Urinary bladder (tissue), 4 donors: ENCODE data around the gene CEACAM1. TPM values are rescaled to one million over a fixed set of nuclear protein-coding genes. Genes with fewer than 3 reads are reported as not detected.
"Not testable (repeated sequence)": the region's sequence is repeated elsewhere in the genome, so short reads cannot be mapped to it uniquely, and the experiment has no call there.

Experiments
- DNase-seq: peaks from one replicate; pipeline ENCODE4 v3.0.0-alpha.2; 2015; ENCODE audit errors: extremely low spot score
- H3K27ac ChIP-seq: one replicate; pipeline ENCODE4 v1.5.1; 2013; ENCODE audit warnings: low read depth, mild to moderate bottlenecking, moderate library complexity
- H3K36me3 ChIP-seq: one replicate; pipeline ENCODE4 v1.6.1; 2013; ENCODE audit warnings: mild to moderate bottlenecking, moderate library complexity; ENCODE audit not compliant: insufficient read depth
- H3K4me1 ChIP-seq: one replicate; pipeline ENCODE4 v1.6.1; 2013; ENCODE audit warnings: mild to moderate bottlenecking, moderate library complexity; ENCODE audit not compliant: insufficient read depth
- H3K4me3 ChIP-seq: one replicate; pipeline ENCODE4 v1.5.1; 2013; ENCODE audit warnings: low read depth, low read length
- WGBS: extraction: QIAGEN DNeasy Blood & Tissue Kit; methylation state at CpG from one replicate; pipeline ENCODE4 v1.1.7; 2013; 5-methylcytosine and 5-hydroxymethylcytosine counted together
- polyA plus RNA-seq: library from polyadenylated mRNA; stranded (reverse); fragments of 200-250 nt; gene quantifications from one replicate; pipeline ENCODE4 v1.2.3, GENCODE V29; 2013
- total RNA-seq: library from RNA; depleted of rRNA; stranded (reverse); fragments of >200 nt; gene quantifications from one replicate; pipeline ENCODE4 v1.2.3, GENCODE V29; 2014
- donor health status: healthy with polysubstance abuse.
- donor health status: healthy.

CEACAM1 gene
- total and polyA plus RNA-seq, 2 donors: 4.7 to 6.2 TPM

- 87% methylated on average over 10 of the region's 10 CpGs for WGBS
- no peak for DNase-seq
- Histone ChIP-seq H3K36me3 (no peaks in the 10 kb centered on the region), H3K27ac (no peak overlapping the region), H3K4me3 (no peak overlapping the region), H3K4me1 (no peaks in the 10 kb centered on the region)
These were observed 15.5 kb downstream of the CEACAM1 start for GRCh38 chr19:42512743-42513304.

- Histone ChIP-seq H3K4me3 (no peak overlapping the region), H3K27ac (no peak overlapping the region), H3K4me1 (no peaks in the 10 kb centered on the region), H3K36me3 (no peaks in the 10 kb centered on the region)
- DNase-seq: no peak
- WGBS: 85% methylated on average over 5 of the region's 5 CpGs
These were observed 16.1 kb downstream of the CEACAM1 start for GRCh38 chr19:42512130-42512636.

GRCh38 chr19:42511340-42511739 lies 16.9 kb downstream of the CEACAM1 start:
- H3K4me1 ChIP-seq: no peaks in the 10 kb centered on the region
- no peaks in the 10 kb centered on the region for H3K36me3 ChIP-seq
- H3K4me3 ChIP-seq: no peak overlapping the region
- DNase-seq: no peak
- WGBS: 82% methylated on average over 4 of the region's 4 CpGs
- H3K27ac ChIP-seq: no peak overlapping the region

- DNase-seq: no peak
- no peak overlapping the region for H3K27ac ChIP-seq
- no peak overlapping the region for H3K4me3 ChIP-seq
- no peaks in the 10 kb centered on the region for H3K4me1 ChIP-seq
- H3K36me3 ChIP-seq: no peaks in the 10 kb centered on the region
These were observed 19.3 kb downstream of the CEACAM1 start for GRCh38 chr19:42508892-42509444.

GRCh38 chr19:42505066-42505465 lies 23.2 kb downstream of the CEACAM1 start:
- Histone ChIP-seq H3K27ac (no peak overlapping the region), H3K36me3 (no peaks in the 10 kb centered on the region), H3K4me1 (no peaks in the 10 kb centered on the region), H3K4me3 (no peak overlapping the region)
- DNase-seq: no peak
- 46% methylated on average over 1 of the region's 1 CpG for WGBS

GRCh38 chr19:42501733-42502132 lies 26.5 kb downstream of the CEACAM1 start:
- WGBS: 84% methylated on average over 1 of the region's 1 CpG
- no peak for DNase-seq
- H3K4me1 ChIP-seq: no peaks in the 10 kb centered on the region
- no peak overlapping the region for H3K27ac ChIP-seq
- H3K4me3 ChIP-seq: no peak overlapping the region
- H3K36me3 ChIP-seq: no peaks in the 10 kb centered on the region

- not testable (repeated sequence) for H3K4me1 ChIP-seq, DNase-seq, H3K4me3 ChIP-seq, H3K36me3 ChIP-seq, H3K27ac ChIP-seq
- 94% methylated on average over 3 of the region's 3 CpGs for WGBS
These were observed 27.0 kb downstream of the CEACAM1 start for GRCh38 chr19:42501243-42501642.

GRCh38 chr19:42498169-42498757 lies 30.0 kb downstream of the CEACAM1 start:
- no peak overlapping the region for H3K4me3 ChIP-seq
- H3K27ac ChIP-seq: no peak overlapping the region
- no peaks in the 10 kb centered on the region for H3K36me3 ChIP-seq
- WGBS: 61% methylated on average over 3 of the region's 3 CpGs
- no peaks in the 10 kb centered on the region for H3K4me1 ChIP-seq
- DNase-seq: no peak

GRCh38 chr19:42497492-42498168 lies 30.7 kb downstream of the CEACAM1 start:
- no peak for DNase-seq
- H3K4me1 ChIP-seq: no peaks in the 10 kb centered on the region
- no peak overlapping the region for H3K27ac ChIP-seq
- WGBS: 65% methylated on average over 3 of the region's 3 CpGs
- H3K36me3 ChIP-seq: no peaks in the 10 kb centered on the region
- no peak overlapping the region for H3K4me3 ChIP-seq

GRCh38 chr19:42496460-42497133 lies 31.7 kb downstream of the CEACAM1 start:
- no peak for DNase-seq
- H3K4me3 ChIP-seq: no peak overlapping the region
- 96% methylated on average over 2 of the region's 2 CpGs for WGBS
- H3K4me1 ChIP-seq: no peaks in the 10 kb centered on the region
- H3K36me3 ChIP-seq: no peaks in the 10 kb centered on the region
- H3K27ac ChIP-seq: no peak overlapping the region

- H3K36me3 ChIP-seq: no peaks in the 10 kb centered on the region
- H3K4me1 ChIP-seq: no peaks in the 10 kb centered on the region
- no peak overlapping the region for H3K27ac ChIP-seq
- DNase-seq: no peak
- H3K4me3 ChIP-seq: no peak overlapping the region
- 57% methylated on average over 3 of the region's 3 CpGs for WGBS
These were observed 32.6 kb downstream of the CEACAM1 start for GRCh38 chr19:42495663-42496062.

- DNase-seq: no peak
- Histone ChIP-seq H3K4me3 (no peak overlapping the region), H3K36me3 (no peaks in the 10 kb centered on the region)
These were observed 34.0 kb downstream of the CEACAM1 start for GRCh38 chr19:42494321-42494720.

GRCh38 chr19:42488783-42489521 lies 39.3 kb downstream of the CEACAM1 start:
- H3K36me3 ChIP-seq: no peaks in the 10 kb centered on the region
- H3K4me3 ChIP-seq: no peak overlapping the region
- DNase-seq: no peak
- no peaks in the 10 kb centered on the region for H3K4me1 ChIP-seq
- 85% methylated on average over 6 of the region's 6 CpGs for WGBS
- H3K27ac ChIP-seq: no peak overlapping the region

More at GRCh38 chr19:42494321-42494720, 34.0 kb downstream of the CEACAM1 start:
- H3K4me1 ChIP-seq: no peaks in the 10 kb centered on the region
- no peak overlapping the region for H3K27ac ChIP-seq
- WGBS: 67% methylated on average over 3 of the region's 3 CpGs
